K562 (cell line): ENCODE results near the gene SMIM41. TPM values are rescaled to one million over a fixed set of nuclear protein-coding genes. Genes with fewer than 3 reads are reported as not detected.
A peak's percentile ranks its signal among the peaks of the same experiment; 100 is the strongest.

Experiments
- CBFA2T3 ChIP-seq: fragments of 450-650 bp; IDR thresholded peaks from 2 replicates; pipeline ENCODE4 v1.6.1; 2017
- ETS2 ChIP-seq: IDR thresholded peaks from 2 replicates; pipeline ENCODE4 v1.6.1; 2016; ENCODE audit warnings: borderline replicate concordance, missing genetic modification characterization, mild to moderate bottlenecking, moderate library complexity, missing compliant biosample characterization; ENCODE audit not compliant: poor library complexity, severe bottlenecking
- HDAC8 ChIP-seq: fragments of 450-650 bp; IDR thresholded peaks from 2 replicates; pipeline ENCODE4 v1.6.1; 2016; ENCODE audit warnings: mild to moderate bottlenecking, missing genetic modification characterization, moderate library complexity, missing compliant biosample characterization
- MEF2D ChIP-seq: conservative IDR thresholded peaks from 2 replicates; pipeline ENCODE4 v1.6.1; 2016; ENCODE audit warnings: low read depth, missing genetic modification characterization, missing compliant biosample characterization
- NR2F6 ChIP-seq: fragments of 450-650 bp; formaldehyde crosslinking; IDR thresholded peaks from 2 replicates; pipeline ENCODE4 v1.4.0; 2020; ENCODE audit warnings: mild to moderate bottlenecking
- POLR2A ChIP-seq: fragments of 450-650 bp; conservative IDR thresholded peaks from 2 replicates; pipeline ENCODE4 v1.6.1; 2016
- SAFB ChIP-seq: fragments of 200-400 bp; formaldehyde crosslinking; IDR thresholded peaks from 2 replicates; pipeline ENCODE4 v1.6.1; 2017; ENCODE audit warnings: low read depth, low read length, borderline replicate concordance
- SPI1 ChIP-seq: IDR thresholded peaks from 2 replicates; pipeline ENCODE4 v1.6.1; 2011; ENCODE audit warnings: low read depth, low read length, control low read depth, borderline replicate concordance
- ZNF695 ChIP-seq: fragments of 450-650 bp; formaldehyde crosslinking; IDR thresholded peaks from 2 replicates; pipeline ENCODE4 v1.4.0; 2020; ENCODE audit warnings: mild to moderate bottlenecking, moderate library complexity
- polyA plus RNA-seq, 8 experiments: library from polyadenylated mRNA; depleted of rRNA in 4 of 8; stranded (reverse) in 5 of 8; unstranded in 3 of 8; fragments of >200 nt; fragmentation: Nextera tagmentation in 2 of 8; fragmentation: Illumina TruSeq in 1 of 8; extraction: Ambion mirVana in 2 of 8; extraction: Trizol in 1 of 8; gene quantifications; 2 replicates each; pipeline versions ENCODE4 v1.2.1 to v1.2.3, GENCODE V29; 2011 to 2014; ENCODE audit warnings: inconsistent platforms in 1 of 8, missing spikeins in 1 of 8
- total RNA-seq, 7 experiments: library from RNA; depleted of rRNA in 6 of 7; stranded (reverse); fragments of >200 nt in 6 of 7; fragmentation: Illumina TruSeq in 2 of 7; extraction: Trizol in 2 of 7; gene quantifications; 2 replicates each; pipeline versions ENCODE4 v1.2.1 to v1.2.3, GENCODE V29; 2011 to 2021; ENCODE audit warnings: low replicate concordance in 1 of 7
- TF ChIP-seq, protein P1 (sequence below): sonication (generic); formaldehyde crosslinking; IDR thresholded peaks from 2 replicates; pipeline ENCODE4 v1.8.0; 2023; ENCODE audit warnings: mild to moderate bottlenecking, missing genetic modification reagents
- TF ChIP-seq, protein P2 (sequence below), 2 experiments: fragments of 450-650 bp; conservative IDR thresholded peaks; 2 replicates each; pipeline ENCODE4 v1.6.1; 2017; ENCODE audit warnings: mild to moderate bottlenecking in 2 of 2, moderate library complexity in 2 of 2
- TF ChIP-seq, protein P3 (sequence below), 2 experiments: fragments of 450-650 bp in 1 of 2; sonication (generic) in 1 of 2; formaldehyde crosslinking in 1 of 2; IDR thresholded peaks; 2 replicates each; pipeline versions ENCODE4 v1.7.1 to v1.9.0; 2016 to 2022; ENCODE audit warnings: inconsistent platforms in 1 of 2, mild to moderate bottlenecking in 1 of 2, missing genetic modification reagents in 1 of 2

SMIM41 gene
- total and polyA plus RNA-seq, 9 of the 15 experiments (the other 6 are each of a cell fraction or from before 2014, with no cell fraction given): not detected

DNA sequence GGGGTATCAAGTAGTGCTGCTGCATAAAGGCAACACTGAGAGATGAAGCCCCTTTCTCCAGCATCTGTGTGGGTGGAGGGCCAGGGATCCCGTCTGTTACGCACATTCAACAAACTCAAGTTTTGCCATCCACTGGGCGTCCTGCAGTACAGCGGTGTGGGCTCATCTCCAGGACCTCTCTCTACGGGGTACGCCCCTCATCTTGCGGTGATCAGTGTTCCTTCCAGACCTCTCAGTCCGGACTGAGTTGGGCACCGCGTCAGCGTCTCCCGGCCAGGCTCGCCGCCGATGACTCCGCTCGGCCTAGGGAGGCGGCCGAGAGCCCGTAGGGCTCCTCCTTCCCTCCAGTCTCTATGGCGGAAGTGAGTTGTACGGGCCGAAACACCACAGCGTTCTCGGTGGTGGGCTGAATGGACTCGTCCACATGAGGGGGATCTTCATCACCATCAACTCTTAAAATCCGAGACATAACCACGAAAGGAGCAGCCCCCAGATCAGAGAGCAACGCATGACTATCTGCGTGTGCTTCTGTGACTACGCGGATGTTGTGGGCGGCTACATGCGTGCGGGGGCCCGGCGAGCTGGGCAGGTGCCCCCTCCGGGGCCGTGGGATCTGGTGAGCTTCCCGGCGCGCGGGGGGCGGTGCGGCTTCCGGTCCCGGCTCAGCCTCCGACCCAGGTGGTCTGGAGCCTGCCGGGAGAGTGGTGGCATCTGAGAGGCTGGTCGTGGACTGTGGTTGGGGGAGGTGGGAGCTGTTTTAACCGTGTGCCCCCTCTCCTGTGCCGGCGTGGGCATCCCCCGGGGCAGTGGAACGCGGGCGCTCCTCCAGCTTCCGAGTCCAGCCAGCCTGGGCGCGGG lies 9.9 kb upstream of the SMIM41 start, which contains the start of gene ATG101 (continued):
- TF ChIP-seq, protein P1, sequence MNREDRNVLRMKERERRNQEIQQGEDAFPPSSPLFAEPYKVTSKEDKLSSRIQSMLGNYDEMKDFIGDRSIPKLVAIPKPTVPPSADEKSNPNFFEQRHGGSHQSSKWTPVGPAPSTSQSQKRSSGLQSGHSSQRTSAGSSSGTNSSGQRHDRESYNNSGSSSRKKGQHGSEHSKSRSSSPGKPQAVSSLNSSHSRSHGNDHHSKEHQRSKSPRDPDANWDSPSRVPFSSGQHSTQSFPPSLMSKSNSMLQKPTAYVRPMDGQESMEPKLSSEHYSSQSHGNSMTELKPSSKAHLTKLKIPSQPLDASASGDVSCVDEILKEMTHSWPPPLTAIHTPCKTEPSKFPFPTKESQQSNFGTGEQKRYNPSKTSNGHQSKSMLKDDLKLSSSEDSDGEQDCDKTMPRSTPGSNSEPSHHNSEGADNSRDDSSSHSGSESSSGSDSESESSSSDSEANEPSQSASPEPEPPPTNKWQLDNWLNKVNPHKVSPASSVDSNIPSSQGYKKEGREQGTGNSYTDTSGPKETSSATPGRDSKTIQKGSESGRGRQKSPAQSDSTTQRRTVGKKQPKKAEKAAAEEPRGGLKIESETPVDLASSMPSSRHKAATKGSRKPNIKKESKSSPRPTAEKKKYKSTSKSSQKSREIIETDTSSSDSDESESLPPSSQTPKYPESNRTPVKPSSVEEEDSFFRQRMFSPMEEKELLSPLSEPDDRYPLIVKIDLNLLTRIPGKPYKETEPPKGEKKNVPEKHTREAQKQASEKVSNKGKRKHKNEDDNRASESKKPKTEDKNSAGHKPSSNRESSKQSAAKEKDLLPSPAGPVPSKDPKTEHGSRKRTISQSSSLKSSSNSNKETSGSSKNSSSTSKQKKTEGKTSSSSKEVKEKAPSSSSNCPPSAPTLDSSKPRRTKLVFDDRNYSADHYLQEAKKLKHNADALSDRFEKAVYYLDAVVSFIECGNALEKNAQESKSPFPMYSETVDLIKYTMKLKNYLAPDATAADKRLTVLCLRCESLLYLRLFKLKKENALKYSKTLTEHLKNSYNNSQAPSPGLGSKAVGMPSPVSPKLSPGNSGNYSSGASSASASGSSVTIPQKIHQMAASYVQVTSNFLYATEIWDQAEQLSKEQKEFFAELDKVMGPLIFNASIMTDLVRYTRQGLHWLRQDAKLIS: no peak
- peak; percentile 51; the same call in 1 of the 2 replicates for TF ChIP-seq CBFA2T3
- no peak for TF ChIP-seq ZNF695
- TF ChIP-seq SAFB: no peak
- TF ChIP-seq ETS2 (tag): peak; percentile 59
- peak; percentile 90 for TF ChIP-seq POLR2A
- 0 out of 2 replicates have a peak, but pooled peaks have one; percentile 27 for TF ChIP-seq SPI1
- TF ChIP-seq MEF2D (tag): peak; percentile 71; the same call in 1 of the 2 replicates
- TF ChIP-seq, protein P2, sequence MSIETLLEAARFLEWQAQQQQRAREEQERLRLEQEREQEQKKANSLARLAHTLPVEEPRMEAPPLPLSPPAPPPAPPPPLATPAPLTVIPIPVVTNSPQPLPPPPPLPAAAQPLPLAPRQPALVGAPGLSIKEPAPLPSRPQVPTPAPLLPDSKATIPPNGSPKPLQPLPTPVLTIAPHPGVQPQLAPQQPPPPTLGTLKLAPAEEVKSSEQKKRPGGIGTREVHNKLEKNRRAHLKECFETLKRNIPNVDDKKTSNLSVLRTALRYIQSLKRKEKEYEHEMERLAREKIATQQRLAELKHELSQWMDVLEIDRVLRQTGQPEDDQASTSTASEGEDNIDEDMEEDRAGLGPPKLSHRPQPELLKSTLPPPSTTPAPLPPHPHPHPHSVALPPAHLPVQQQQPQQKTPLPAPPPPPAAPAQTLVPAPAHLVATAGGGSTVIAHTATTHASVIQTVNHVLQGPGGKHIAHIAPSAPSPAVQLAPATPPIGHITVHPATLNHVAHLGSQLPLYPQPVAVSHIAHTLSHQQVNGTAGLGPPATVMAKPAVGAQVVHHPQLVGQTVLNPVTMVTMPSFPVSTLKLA (conservative IDR thresholded peaks at IDR 0.05): peak; percentile 96 to 97
- no peak for TF ChIP-seq NR2F6
- 0 out of 2 replicates have a peak, but pooled peaks have one; percentile 32 for TF ChIP-seq HDAC8 (tag)
- TF ChIP-seq, protein P3, sequence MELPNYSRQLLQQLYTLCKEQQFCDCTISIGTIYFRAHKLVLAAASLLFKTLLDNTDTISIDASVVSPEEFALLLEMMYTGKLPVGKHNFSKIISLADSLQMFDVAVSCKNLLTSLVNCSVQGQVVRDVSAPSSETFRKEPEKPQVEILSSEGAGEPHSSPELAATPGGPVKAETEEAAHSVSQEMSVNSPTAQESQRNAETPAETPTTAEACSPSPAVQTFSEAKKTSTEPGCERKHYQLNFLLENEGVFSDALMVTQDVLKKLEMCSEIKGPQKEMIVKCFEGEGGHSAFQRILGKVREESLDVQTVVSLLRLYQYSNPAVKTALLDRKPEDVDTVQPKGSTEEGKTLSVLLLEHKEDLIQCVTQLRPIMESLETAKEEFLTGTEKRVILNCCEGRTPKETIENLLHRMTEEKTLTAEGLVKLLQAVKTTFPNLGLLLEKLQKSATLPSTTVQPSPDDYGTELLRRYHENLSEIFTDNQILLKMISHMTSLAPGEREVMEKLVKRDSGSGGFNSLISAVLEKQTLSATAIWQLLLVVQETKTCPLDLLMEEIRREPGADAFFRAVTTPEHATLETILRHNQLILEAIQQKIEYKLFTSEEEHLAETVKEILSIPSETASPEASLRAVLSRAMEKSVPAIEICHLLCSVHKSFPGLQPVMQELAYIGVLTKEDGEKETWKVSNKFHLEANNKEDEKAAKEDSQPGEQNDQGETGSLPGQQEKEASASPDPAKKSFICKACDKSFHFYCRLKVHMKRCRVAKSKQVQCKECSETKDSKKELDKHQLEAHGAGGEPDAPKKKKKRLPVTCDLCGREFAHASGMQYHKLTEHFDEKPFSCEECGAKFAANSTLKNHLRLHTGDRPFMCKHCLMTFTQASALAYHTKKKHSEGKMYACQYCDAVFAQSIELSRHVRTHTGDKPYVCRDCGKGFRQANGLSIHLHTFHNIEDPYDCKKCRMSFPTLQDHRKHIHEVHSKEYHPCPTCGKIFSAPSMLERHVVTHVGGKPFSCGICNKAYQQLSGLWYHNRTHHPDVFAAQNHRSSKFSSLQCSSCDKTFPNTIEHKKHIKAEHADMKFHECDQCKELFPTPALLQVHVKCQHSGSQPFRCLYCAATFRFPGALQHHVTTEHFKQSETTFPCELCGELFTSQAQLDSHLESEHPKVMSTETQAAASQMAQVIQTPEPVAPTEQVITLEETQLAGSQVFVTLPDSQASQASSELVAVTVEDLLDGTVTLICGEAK (IDR thresholded peaks at IDR 0.05): peak; percentile 96
- TF ChIP-seq, protein P3 (CRISPR knock-in tag; IDR thresholded peaks at IDR 0.05): no peak
